GM23338 (cell line): ENCODE data around the gene PXK. TPM values are rescaled to one million over a fixed set of nuclear protein-coding genes. Genes with fewer than 3 reads are reported as not detected.

Experiments used
- ATAC-seq: fragments of 200-7000 bp; cut with Tn5 transposase; 3 replicates; pipeline ENCODE4 v1.9.1; 2020
- DNase-seq: peaks from one replicate; pipeline ENCODE4 v3.0.0-alpha.2; 2015; ENCODE audit warnings: low spot score
- H2AFZ ChIP-seq: fragments of 200-600 bp; sonication (generic); 2 replicates; pipeline ENCODE4 v1.8.0; 2016; ENCODE audit warnings: antibody characterized with exemption, mild to moderate bottlenecking, moderate library complexity
- H3F3A ChIP-seq: fragments of 200-600 bp; sonication (generic); replicated peaks from 2 replicates; pipeline ENCODE4 v1.8.0; 2017; ENCODE audit warnings: antibody characterized with exemption, mixed run types, low read depth
- H3K27ac ChIP-seq: fragments of 200-600 bp; sonication (generic); 2 replicates; pipeline ENCODE4 v1.6.1; 2016; ENCODE audit warnings: low read depth
- H3K27me3 ChIP-seq: fragments of 200-600 bp; sonication (generic); 2 replicates; pipeline ENCODE4 v1.8.0; 2016; ENCODE audit warnings: mild to moderate bottlenecking, mixed run types, moderate library complexity; ENCODE audit not compliant: insufficient read depth
- H3K36me3 ChIP-seq: fragments of 200-600 bp; sonication (generic); 2 replicates; pipeline ENCODE4 v1.8.0; 2016; ENCODE audit warnings: mild to moderate bottlenecking; ENCODE audit not compliant: insufficient read depth
- H3K4me1 ChIP-seq: fragments of 200-600 bp; sonication (generic); 2 replicates; pipeline ENCODE4 v1.8.0; 2016; ENCODE audit warnings: mild to moderate bottlenecking, moderate library complexity; ENCODE audit not compliant: insufficient read depth
- H3K4me2 ChIP-seq: fragments of 200-600 bp; sonication (generic); 2 replicates; pipeline ENCODE4 v1.7.1; 2017; ENCODE audit warnings: mixed run types
- H3K4me3 ChIP-seq: fragments of 200-600 bp; sonication (generic); 2 replicates; pipeline ENCODE4 v1.6.1; 2016; ENCODE audit warnings: mixed run types
- H3K79me2 ChIP-seq: fragments of 200-600 bp; sonication (generic); replicated peaks from 2 replicates; pipeline ENCODE4 v1.8.0; 2017; ENCODE audit warnings: mild to moderate bottlenecking; ENCODE audit not compliant: insufficient read depth
- H3K9me2 ChIP-seq: fragments of 200-600 bp; sonication (generic); 2 replicates; pipeline ENCODE4 v1.8.0; 2017; ENCODE audit not compliant: insufficient read depth
- H4K20me1 ChIP-seq: fragments of 200-600 bp; sonication (generic); replicated peaks from 2 replicates; pipeline ENCODE4 v1.8.0; 2017; ENCODE audit warnings: mild to moderate bottlenecking; ENCODE audit not compliant: insufficient read depth
- H3K27ac Mint-ChIP-seq: 2 replicates; pipeline ENCODE4 v1.8.0; 2020; ENCODE audit warnings: inconsistent platforms, mild to moderate bottlenecking, moderate library complexity, mixed read lengths
- H3K27me3 Mint-ChIP-seq: 3 replicates; pipeline ENCODE4 v1.8.0; 2022; ENCODE audit warnings: low read depth, mild to moderate bottlenecking, moderate library complexity, mixed read lengths, inconsistent platforms; ENCODE audit not compliant: insufficient read depth, poor library complexity
- H3K36me3 Mint-ChIP-seq: 3 replicates; pipeline ENCODE4 v1.8.0; 2021; ENCODE audit warnings: low read depth, mild to moderate bottlenecking, inconsistent platforms, moderate library complexity, mixed read lengths
- H3K4me1 Mint-ChIP-seq: 3 replicates; pipeline ENCODE4 v1.8.0; 2020; ENCODE audit warnings: mild to moderate bottlenecking, inconsistent platforms, mixed read lengths
- H3K4me3 Mint-ChIP-seq: 3 replicates; pipeline ENCODE4 v1.8.0; 2021; ENCODE audit warnings: moderate library complexity, mild to moderate bottlenecking, inconsistent platforms, mixed read lengths
- H3K9me3 Mint-ChIP-seq: 3 replicates; pipeline ENCODE4 v1.8.0; 2020; ENCODE audit warnings: moderate library complexity, mild to moderate bottlenecking, inconsistent platforms, mixed read lengths
- CREB1 ChIP-seq: fragments of 250-450 bp; sonication (Bioruptor Pico); IDR thresholded peaks from 2 replicates; pipeline ENCODE4 v1.5.0; 2020; ENCODE audit warnings: low read depth, mild to moderate bottlenecking, moderate library complexity
- EZH2phosphoT487 ChIP-seq: fragments of 200-600 bp; sonication (generic); IDR thresholded peaks from one replicate; pipeline ENCODE4 v1.8.1; 2018; ENCODE audit warnings: antibody characterized with exemption; ENCODE audit not compliant: unreplicated experiment
- NANOG ChIP-seq: IDR thresholded peaks from 2 replicates; pipeline ENCODE4 v1.6.1; 2016; ENCODE audit warnings: antibody characterized with exemption, borderline replicate concordance
- ZNF114 ChIP-seq: fragments of 250-450 bp; sonication (Bioruptor Pico); IDR thresholded peaks from 2 replicates; pipeline ENCODE4 v1.5.0; 2020; ENCODE audit warnings: mild to moderate bottlenecking, moderate library complexity
- polyA plus RNA-seq: library from polyadenylated mRNA; unstranded; fragments of >200 nt; fragmentation: Nextera tagmentation; extraction: Ambion mirVana; gene quantifications from 2 replicates; pipeline ENCODE4 v1.2.1, GENCODE V29; 2016
- total RNA-seq: library from RNA; depleted of rRNA; stranded (reverse); fragments of >200 nt; shearing (Covaris generic); gene quantifications from 2 replicates; pipeline ENCODE4 v1.2.3, GENCODE V29; 2014
- TF ChIP-seq, protein P1 (sequence below): IDR thresholded peaks from 2 replicates; pipeline ENCODE4 v1.6.1; 2016; ENCODE audit warnings: antibody characterized with exemption
- TF ChIP-seq, protein P2 (sequence below): IDR thresholded peaks from one replicate; pipeline ENCODE4 v1.6.1; 2018; ENCODE audit warnings: antibody characterized with exemption; ENCODE audit not compliant: unreplicated experiment
- TF ChIP-seq, protein P3 (sequence below): fragments of 250-450 bp; sonication (Bioruptor Pico); IDR thresholded peaks from 2 replicates; pipeline ENCODE4 v1.5.0; 2020; ENCODE audit warnings: mild to moderate bottlenecking, moderate library complexity
- TF ChIP-seq, protein P4 (sequence below), 2 experiments: fragments of 200-600 bp in 1 of 2; sonication (generic) in 1 of 2; conservative IDR thresholded peaks; 2 replicates each; pipeline versions ENCODE4 v1.5.1 to v1.6.1; 2016 to 2017; ENCODE audit warnings: antibody characterized with exemption in 2 of 2, low read depth in 2 of 2, mild to moderate bottlenecking in 2 of 2, moderate library complexity in 1 of 2

Gene PXK
- total and polyA plus RNA-seq, 2 experiments from 2014 or later, result 6.4 to 6.5 TPM

DNA sequence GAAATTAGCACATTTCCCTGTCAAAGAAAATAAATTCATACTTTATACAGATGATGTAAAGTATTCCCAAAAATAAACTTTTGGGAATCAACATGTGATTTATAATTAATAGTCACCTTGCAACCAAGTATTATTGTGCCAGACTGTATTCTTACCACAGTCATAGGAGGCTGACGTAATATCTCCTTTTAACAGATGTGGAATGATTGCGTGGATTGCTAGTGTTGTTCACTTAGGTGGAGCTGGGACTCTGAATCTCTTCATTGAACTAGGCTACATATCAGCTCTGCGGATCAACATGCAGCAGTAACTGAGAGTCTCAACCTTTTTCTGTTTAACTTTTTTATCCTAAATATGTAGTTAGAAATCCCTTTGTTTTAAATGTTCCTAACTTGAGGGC is 37.2 kb downstream of the PXK start:
- DNase-seq (no peak), ATAC-seq (no peak)
- Histone ChIP-seq H3K9me2 (no peaks in the 10 kb centered on the region), H3K4me2 (no peak overlapping the region), H3K27ac (no peak overlapping the region), H4K20me1 (no peaks in the 10 kb centered on the region), H3K4me1 (peaks cover 7% of the 10 kb centered on the region; the same call in 1 of the 2 replicates), H3F3A (no peaks in the 10 kb centered on the region), H3K79me2 (no peaks in the 10 kb centered on the region), H3K27me3 (no peaks in the 10 kb centered on the region), H3K4me3 (no peak overlapping the region), H3K36me3 (no peaks in the 10 kb centered on the region), H2AFZ (no peak overlapping the region)
- TF ChIP-seq ZNF114 (CRISPR knock-in tag), result no peak
- TF ChIP-seq, protein P1, sequence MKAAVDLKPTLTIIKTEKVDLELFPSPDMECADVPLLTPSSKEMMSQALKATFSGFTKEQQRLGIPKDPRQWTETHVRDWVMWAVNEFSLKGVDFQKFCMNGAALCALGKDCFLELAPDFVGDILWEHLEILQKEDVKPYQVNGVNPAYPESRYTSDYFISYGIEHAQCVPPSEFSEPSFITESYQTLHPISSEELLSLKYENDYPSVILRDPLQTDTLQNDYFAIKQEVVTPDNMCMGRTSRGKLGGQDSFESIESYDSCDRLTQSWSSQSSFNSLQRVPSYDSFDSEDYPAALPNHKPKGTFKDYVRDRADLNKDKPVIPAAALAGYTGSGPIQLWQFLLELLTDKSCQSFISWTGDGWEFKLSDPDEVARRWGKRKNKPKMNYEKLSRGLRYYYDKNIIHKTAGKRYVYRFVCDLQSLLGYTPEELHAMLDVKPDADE, result no peak
- TF ChIP-seq, protein P2, sequence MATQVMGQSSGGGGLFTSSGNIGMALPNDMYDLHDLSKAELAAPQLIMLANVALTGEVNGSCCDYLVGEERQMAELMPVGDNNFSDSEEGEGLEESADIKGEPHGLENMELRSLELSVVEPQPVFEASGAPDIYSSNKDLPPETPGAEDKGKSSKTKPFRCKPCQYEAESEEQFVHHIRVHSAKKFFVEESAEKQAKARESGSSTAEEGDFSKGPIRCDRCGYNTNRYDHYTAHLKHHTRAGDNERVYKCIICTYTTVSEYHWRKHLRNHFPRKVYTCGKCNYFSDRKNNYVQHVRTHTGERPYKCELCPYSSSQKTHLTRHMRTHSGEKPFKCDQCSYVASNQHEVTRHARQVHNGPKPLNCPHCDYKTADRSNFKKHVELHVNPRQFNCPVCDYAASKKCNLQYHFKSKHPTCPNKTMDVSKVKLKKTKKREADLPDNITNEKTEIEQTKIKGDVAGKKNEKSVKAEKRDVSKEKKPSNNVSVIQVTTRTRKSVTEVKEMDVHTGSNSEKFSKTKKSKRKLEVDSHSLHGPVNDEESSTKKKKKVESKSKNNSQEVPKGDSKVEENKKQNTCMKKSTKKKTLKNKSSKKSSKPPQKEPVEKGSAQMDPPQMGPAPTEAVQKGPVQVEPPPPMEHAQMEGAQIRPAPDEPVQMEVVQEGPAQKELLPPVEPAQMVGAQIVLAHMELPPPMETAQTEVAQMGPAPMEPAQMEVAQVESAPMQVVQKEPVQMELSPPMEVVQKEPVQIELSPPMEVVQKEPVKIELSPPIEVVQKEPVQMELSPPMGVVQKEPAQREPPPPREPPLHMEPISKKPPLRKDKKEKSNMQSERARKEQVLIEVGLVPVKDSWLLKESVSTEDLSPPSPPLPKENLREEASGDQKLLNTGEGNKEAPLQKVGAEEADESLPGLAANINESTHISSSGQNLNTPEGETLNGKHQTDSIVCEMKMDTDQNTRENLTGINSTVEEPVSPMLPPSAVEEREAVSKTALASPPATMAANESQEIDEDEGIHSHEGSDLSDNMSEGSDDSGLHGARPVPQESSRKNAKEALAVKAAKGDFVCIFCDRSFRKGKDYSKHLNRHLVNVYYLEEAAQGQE, result no peak
- TF ChIP-seq CREB1 (CRISPR knock-in tag), result no peak
- TF ChIP-seq, protein P3, sequence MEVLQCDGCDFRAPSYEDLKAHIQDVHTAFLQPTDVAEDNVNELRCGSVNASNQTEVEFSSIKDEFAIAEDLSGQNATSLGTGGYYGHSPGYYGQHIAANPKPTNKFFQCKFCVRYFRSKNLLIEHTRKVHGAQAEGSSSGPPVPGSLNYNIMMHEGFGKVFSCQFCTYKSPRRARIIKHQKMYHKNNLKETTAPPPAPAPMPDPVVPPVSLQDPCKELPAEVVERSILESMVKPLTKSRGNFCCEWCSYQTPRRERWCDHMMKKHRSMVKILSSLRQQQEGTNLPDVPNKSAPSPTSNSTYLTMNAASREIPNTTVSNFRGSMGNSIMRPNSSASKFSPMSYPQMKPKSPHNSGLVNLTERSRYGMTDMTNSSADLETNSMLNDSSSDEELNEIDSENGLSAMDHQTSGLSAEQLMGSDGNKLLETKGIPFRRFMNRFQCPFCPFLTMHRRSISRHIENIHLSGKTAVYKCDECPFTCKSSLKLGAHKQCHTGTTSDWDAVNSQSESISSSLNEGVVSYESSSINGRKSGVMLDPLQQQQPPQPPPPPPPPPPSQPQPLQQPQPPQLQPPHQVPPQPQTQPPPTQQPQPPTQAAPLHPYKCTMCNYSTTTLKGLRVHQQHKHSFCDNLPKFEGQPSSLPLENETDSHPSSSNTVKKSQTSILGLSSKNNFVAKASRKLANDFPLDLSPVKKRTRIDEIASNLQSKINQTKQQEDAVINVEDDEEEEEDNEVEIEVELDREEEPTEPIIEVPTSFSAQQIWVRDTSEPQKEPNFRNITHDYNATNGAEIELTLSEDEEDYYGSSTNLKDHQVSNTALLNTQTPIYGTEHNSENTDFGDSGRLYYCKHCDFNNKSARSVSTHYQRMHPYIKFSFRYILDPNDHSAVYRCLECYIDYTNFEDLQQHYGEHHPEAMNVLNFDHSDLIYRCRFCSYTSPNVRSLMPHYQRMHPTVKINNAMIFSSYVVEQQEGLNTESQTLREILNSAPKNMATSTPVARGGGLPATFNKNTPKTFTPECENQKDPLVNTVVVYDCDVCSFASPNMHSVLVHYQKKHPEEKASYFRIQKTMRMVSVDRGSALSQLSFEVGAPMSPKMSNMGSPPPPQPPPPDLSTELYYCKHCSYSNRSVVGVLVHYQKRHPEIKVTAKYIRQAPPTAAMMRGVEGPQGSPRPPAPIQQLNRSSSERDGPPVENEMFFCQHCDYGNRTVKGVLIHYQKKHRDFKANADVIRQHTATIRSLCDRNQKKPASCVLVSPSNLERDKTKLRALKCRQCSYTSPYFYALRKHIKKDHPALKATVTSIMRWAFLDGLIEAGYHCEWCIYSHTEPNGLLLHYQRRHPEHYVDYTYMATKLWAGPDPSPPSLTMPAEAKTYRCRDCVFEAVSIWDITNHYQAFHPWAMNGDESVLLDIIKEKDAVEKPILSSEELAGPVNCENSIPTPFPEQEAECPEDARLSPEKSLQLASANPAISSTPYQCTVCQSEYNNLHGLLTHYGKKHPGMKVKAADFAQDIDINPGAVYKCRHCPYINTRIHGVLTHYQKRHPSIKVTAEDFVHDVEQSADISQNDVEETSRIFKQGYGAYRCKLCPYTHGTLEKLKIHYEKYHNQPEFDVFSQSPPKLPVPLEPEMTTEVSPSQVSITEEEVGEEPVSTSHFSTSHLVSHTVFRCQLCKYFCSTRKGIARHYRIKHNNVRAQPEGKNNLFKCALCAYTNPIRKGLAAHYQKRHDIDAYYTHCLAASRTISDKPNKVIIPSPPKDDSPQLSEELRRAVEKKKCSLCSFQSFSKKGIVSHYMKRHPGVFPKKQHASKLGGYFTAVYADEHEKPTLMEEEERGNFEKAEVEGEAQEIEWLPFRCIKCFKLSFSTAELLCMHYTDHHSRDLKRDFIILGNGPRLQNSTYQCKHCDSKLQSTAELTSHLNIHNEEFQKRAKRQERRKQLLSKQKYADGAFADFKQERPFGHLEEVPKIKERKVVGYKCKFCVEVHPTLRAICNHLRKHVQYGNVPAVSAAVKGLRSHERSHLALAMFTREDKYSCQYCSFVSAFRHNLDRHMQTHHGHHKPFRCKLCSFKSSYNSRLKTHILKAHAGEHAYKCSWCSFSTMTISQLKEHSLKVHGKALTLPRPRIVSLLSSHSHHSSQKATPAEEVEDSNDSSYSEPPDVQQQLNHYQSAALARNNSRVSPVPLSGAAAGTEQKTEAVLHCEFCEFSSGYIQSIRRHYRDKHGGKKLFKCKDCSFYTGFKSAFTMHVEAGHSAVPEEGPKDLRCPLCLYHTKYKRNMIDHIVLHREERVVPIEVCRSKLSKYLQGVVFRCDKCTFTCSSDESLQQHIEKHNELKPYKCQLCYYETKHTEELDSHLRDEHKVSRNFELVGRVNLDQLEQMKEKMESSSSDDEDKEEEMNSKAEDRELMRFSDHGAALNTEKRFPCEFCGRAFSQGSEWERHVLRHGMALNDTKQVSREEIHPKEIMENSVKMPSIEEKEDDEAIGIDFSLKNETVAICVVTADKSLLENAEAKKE, result no peak
- no peak for TF ChIP-seq NANOG
- TF ChIP-seq EZH2phosphoT487, result no peak
- TF ChIP-seq, protein P4, sequence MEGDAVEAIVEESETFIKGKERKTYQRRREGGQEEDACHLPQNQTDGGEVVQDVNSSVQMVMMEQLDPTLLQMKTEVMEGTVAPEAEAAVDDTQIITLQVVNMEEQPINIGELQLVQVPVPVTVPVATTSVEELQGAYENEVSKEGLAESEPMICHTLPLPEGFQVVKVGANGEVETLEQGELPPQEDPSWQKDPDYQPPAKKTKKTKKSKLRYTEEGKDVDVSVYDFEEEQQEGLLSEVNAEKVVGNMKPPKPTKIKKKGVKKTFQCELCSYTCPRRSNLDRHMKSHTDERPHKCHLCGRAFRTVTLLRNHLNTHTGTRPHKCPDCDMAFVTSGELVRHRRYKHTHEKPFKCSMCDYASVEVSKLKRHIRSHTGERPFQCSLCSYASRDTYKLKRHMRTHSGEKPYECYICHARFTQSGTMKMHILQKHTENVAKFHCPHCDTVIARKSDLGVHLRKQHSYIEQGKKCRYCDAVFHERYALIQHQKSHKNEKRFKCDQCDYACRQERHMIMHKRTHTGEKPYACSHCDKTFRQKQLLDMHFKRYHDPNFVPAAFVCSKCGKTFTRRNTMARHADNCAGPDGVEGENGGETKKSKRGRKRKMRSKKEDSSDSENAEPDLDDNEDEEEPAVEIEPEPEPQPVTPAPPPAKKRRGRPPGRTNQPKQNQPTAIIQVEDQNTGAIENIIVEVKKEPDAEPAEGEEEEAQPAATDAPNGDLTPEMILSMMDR (conservative IDR thresholded peaks at IDR 0.05; ENCODE audit: low read depth in 2 of 2), result no peak
- Mint-ChIP-seq H3K4me1 (peaks cover 20% of the 10 kb centered on the region), H3K9me3 (no peaks in the 10 kb centered on the region; the same call in 2 of the 3 replicates), H3K36me3 (no peaks in the 10 kb centered on the region), H3K27ac (no peak overlapping the region), H3K27me3 (peaks cover 2% of the 10 kb centered on the region), H3K4me3 (no peak overlapping the region)
